Left kidney (tissue), 2 donors: ENCODE measurements around the gene POLRMT. TPM values are rescaled to one million over a fixed set of nuclear protein-coding genes. Genes with fewer than 3 reads are reported as not detected.

Experiments
- DNase-seq: peaks from one replicate; pipeline ENCODE4 v3.0.0-alpha.2; 2013
- polyA plus RNA-seq: library from polyadenylated mRNA; unstranded; fragments of 120-200 nt; gene quantifications from one replicate; pipeline ENCODE4 v1.2.1, GENCODE V29; 2013; ENCODE audit not compliant: insufficient read length

POLRMT gene
- polyA plus RNA-seq, 1 donor: 75.8 TPM

- DNase-seq: no peak
These were observed 15.8 kb upstream of the POLRMT start for GRCh38 chr19:648904-649801.

DNA sequence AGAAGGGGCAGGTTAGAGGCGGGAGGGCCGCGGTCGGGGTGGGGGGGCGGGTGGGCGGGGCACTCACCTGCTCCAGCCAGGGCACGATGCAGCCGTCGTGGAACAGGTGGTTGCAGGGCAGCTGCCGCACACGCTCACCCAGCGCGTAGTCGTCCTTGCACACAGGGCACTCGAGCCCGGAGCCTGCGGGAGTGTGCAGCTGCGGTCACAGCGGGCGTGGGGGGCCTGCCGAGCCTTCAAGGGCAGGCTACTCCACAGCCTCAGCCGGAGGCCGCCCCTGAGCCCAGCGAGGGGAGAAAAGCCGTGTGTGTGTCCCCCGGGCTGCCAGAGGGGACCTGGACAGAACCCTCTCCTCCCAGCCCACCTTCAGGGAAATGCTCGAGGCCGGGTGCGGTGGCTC lies 15.0 kb upstream of the POLRMT start:
- no peak for DNase-seq

DNA sequence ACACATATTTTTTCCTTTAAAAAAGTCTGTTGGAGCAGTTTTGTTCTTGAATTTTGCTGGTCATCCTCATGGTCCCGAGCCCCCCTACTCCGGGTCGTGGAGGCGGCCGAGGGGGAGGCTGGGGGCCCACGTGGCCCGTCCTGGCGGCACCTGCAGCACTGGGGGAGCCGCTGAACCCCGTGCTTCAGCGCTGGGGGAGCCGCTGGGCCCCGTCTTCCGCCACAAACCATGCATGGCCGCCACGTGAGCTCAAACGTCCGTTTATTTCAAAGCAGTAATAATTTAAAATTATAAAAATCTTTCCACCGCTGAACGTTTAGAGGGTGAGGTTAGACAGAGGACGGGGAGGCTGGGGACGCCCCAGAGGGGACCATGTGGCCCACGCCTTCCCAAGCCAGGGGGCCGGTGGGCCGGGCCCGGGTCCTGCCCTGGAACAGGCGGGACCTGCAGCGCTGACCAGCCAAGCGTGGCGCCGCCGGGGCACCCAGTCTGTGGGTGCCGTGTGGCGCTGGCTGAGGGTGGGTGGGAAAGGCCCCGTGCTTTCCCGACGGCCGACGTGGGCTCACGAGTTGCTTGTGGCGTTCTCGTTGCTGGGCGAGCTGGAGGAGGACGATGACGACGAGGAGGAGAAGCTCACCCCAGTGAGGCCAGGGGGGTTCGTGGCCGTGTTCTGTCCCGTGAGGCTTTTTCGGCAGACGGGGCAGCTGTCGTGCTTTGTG lies 14.4 kb upstream of the POLRMT start:
- DNase-seq: no peak

- DNase-seq: no peak
These were observed 13.6 kb upstream of the POLRMT start for GRCh38 chr19:646779-647565.

DNA sequence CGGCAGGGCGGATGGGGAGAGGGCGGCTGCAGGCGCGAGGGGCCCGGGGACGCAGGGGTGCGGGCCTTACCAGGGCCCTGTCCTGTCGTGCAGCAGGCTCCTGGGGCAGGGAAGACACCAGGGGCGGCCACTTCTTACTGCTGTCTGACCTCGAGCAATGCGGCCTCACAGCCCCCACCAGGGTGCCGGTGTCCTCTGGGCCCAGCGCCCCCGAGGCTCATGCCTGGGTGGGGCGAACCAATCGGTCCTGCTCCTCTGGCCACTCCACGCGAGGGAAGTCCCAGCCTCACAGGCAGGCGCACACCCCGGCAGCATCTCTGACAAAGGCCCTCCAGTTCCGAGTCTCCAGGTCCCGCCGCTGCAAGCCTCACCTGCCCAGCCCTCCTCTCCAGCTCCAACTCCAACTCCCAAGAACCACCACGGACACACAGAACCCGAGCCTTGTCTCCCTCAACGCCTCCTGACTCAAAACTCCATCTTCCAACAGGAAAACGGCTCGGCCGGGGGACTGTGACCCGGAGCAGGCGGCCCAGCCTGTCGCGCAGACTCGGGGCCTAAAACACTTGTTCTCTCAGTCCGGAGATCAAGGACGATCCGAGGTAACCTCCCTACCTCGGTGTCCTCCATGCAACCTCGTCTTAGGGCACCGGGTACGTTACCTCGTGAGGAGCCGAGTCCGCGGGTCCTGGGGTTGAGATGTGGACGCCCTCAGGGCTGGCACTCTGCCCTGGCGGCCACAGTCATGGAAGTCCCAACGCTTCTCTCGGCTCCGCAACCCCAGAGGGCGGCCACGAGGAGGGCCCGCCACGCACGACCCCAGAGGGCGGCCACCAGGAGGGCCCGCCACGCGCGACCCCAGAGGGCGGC lies 12.8 kb upstream of the POLRMT start:
- DNase-seq: no peak

GRCh38 chr19:644789-645188 lies 11.5 kb upstream of the POLRMT start:
- DNase-seq: no peak

- DNase-seq: no peak
These were observed 11.0 kb upstream of the POLRMT start for GRCh38 chr19:644363-644762.

- DNase-seq: no peak
These were observed 10.4 kb upstream of the POLRMT start for GRCh38 chr19:643736-644135.

- DNase-seq: no peak
These were observed 9.7 kb upstream of the POLRMT start for GRCh38 chr19:642767-643727.

DNA sequence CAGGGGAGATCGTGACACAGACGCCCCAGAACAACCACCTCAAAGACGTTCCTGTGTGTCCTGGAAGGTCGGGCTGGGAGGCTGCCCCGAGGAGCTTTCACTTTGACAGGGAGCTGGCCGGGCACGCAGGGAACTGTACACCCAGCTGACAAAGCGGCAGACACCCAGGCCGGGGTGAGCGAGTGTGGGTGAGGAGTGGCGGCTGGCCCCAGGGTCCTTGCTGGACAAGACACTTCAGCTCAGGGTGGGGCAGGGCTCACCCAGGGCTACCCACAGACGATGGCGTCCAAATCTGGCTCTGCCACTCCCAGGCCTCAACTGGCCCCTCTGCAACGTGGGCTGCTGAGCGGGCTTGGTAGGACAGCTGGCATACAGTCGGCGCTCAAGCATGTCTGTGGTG lies 8.4 kb upstream of the POLRMT start:
- DNase-seq: no peak

DNA sequence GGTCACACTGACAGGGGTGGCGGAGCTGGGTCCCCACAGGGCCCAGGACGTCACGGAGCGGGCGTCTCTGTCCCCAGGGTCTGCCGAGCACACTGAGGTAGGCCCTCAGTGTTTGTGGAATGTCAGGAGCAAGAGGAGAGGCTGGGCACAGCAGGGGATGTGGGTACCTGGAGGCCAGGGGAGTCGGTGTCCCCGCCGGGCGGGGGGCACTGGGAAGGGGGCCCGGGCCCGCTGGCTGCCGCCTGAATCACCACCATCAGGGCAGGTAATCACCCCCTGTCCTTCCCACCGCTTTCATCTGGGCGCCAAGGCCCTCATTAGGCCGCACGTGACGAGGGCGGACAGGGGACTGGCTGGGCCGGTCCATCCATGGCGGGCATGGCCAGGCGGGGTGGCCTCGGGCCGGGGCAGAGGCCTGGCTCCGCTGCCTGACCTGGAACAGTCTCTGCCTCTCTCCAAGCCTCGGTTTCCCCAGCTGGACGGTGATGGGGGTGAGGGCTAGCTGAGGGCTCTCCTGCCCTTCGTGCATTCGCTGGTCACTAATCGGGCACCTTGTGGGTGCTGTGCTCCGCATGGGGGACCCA lies 7.4 kb upstream of the POLRMT start:
- no peak for DNase-seq

GRCh38 chr19:640161-640558 lies 6.8 kb upstream of the POLRMT start:
- no peak for DNase-seq

DNA sequence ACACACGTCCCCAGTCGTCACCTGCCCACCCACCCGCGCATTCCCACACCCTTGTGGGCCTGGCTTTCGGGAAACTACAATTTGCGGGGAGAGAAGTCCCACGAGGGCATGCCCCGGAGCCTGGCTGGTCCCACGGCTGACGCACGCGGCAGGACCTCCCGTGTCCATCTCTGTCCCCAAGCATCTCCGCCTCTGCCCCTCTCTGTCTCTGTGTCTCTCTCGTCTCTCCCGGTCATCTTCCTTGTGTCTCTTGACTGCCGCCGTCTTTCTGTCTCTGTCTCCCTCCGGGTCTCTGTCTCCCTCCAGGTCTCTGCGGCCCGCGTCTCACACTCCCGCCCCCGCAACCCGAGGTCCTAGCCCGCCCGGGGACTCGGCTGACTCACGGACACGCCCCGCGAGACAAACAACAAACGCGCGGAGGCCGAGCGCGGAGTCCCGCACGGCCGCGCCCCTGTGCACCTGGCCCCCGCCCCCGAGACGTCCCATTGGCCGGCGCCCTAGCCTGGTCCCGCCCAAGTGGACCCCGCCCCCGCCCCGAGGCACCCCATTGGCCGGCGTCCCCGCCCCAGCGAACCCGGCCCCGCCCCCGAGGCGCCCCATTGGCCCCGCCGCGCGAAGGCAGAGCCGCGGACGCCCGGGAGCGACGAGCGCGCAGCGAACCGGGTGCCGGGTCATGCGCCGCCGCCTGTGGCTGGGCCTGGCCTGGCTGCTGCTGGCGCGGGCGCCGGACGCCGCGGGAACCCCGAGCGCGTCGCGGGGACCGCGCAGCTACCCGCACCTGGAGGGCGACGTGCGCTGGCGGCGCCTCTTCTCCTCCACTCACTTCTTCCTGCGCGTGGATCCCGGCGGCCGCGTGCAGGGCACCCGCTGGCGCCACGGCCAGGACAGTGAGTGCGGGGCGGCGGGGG lies 6.2 kb upstream of the POLRMT start, which contains the start of gene FGF22:
FGF22 (plus strand) TSS at position 627 of the 908 bp plus-strand sequence; CDS start at position 674, 47 bp downstream.
- peak; percentile 87 for DNase-seq

DNA sequence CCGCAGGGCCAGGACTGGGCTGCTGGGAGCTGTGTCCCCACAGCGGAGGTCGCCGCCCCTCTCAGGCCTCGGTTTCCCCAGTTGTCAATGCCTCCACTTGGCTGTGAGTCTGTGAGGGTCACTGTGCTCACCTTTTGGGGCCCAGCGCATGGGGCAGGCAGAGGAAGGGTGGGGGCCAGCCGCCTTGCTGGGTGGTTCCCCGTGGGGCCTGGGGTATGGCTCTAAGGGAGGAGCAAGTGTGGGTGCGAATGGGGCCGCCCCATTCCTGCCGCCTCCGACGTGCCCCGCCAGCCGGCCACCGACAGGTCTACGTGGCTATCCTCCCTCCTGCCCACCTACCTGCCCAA lies 5.5 kb upstream of the POLRMT start:
- no peak for DNase-seq

DNA sequence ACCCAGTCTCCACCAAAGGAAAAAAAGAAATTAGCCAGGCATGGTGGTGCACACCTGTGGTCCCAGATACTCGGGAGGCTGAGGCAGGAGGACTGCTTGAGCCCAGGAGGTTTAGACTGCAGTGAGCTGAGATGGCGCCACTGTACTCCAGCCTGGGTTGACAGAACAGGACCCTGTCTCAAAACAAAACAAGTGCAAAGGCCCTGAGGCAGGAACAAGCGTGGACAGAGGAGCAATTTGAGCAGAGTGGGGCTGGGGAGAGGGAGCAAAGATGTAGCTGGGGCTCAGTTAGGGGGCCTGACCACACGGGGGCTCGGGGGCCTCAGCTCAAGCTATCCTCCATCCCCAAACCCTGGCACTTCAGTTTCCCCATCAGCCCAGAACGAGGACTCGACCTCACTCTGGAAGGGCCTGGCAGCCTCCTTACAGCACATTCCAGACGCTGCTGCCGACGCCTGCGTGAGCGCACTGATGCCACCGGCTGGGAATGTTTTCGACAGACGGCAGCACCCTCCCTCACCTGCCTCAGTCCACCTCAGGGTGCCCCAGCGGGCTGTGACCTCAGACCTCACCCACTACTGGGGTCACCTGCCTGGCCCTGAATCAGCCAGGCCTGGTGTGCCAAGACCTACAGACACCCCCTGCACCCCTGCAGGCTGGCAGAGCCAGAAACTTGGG lies 1.8 kb upstream of the POLRMT start:
- DNase-seq: no peak

DNA sequence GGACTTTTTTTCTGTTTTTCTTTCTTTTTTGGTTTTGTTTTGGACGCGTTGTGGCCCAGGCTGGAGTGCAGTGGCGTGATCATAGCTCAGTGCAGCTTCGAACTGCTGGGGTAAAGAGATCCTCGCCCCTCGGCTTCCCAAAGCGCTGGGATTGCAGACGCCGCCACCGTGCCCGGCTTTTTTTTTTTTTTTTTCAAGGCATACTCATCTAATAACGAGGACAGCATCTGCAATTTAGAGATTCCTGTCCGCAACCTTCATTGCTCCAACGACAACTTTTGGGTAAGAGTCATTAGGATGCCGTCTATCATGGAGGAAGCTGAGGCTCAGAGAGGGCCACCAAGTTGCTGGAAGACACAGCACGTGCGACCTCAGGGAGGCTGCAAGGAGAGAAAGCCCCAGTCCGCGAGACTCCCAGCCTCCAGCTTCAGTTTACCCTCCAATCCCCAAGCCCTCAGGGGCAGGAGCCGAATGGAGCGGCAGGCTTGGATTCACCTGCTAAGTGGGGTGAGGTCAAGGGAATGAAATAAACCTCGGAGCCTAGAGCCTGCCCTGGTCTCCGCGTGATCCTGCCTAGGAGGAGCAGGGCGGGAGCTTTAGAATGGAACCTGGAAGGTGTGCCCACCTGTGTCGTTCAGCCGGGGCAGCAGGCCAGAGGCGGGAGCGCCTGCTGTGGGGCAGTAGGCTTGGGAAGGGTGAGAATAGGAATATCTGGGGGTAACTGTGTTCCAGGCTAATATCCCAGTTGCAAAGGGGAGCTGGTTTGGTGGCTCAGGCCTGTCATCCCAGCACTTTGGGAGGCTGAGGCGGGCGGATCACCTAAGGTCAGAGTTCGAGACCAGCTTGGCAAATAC lies 676 bp upstream of the POLRMT start:
- DNase-seq: no peak

- DNase-seq: no peak
These were observed 714 bp downstream of the POLRMT start for GRCh38 chr19:632579-633067.
